ENCODE data around the gene HARBI1.

HARBI1 gene

GRCh38 chr11:46617134-46617971 lies at the start of gene HARBI1, which contains the start of gene ATG13:
TSS of gene HARBI1 (minus strand) at chr11:46617227. CDS start at chr11:46616237, 990 bp downstream.
TSS of gene ATG13 (plus strand) at chr11:46617553. CDS start at chr11:46644292, 26,739 bp downstream.
- DNase-seq (ENCODE audit: low read depth, low spot score): peak; percentile 94
- TF ChIP-seq, protein P1, sequence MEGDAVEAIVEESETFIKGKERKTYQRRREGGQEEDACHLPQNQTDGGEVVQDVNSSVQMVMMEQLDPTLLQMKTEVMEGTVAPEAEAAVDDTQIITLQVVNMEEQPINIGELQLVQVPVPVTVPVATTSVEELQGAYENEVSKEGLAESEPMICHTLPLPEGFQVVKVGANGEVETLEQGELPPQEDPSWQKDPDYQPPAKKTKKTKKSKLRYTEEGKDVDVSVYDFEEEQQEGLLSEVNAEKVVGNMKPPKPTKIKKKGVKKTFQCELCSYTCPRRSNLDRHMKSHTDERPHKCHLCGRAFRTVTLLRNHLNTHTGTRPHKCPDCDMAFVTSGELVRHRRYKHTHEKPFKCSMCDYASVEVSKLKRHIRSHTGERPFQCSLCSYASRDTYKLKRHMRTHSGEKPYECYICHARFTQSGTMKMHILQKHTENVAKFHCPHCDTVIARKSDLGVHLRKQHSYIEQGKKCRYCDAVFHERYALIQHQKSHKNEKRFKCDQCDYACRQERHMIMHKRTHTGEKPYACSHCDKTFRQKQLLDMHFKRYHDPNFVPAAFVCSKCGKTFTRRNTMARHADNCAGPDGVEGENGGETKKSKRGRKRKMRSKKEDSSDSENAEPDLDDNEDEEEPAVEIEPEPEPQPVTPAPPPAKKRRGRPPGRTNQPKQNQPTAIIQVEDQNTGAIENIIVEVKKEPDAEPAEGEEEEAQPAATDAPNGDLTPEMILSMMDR (IDR thresholded peaks at IDR 0.05; ENCODE audit: low read depth, low read length): peak; percentile 93
- peak within 1 kb of the TSS; percentile 62 for H3K4me3 ChIP-seq (ENCODE audit: low read depth, low read length)
- in situ Hi-C loops (cut with HindIII; ENCODE audit: low sequenced_read_pairs): no loop called here

DNA sequence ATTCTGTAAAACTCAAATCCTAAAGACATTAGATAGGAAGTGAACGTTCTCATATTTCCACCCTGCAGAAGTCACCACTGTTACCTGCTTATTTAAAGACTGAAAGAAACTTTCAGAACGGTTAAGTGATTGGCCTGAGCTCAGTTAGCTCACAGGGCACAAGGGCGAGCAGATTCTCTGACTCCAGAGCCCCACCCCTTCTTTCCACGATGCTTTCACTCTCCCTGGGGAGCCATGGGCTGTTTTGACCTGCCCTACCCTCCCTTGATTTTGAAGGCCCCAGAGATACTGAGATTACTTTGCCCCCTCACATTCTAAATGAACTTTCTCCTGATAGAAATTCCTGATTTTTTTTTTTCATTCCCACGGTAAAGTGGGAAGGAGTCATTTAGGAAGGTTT lies 49.5 kb upstream of the HARBI1 start:
- DNase-seq (ENCODE audit: low read depth, low spot score): no peak
- TF ChIP-seq, protein P1 (IDR thresholded peaks at IDR 0.05; ENCODE audit: low read depth, low read length): no peak
- H3K4me3 ChIP-seq (ENCODE audit: low read depth, low read length): no peak overlapping the region
- in situ Hi-C loops (cut with HindIII; ENCODE audit: low sequenced_read_pairs): no loop called here

- TF ChIP-seq, protein P1 (IDR thresholded peaks at IDR 0.05; ENCODE audit: low read depth, low read length): no peak
- no peak for DNase-seq (ENCODE audit: low read depth, low spot score)
- H3K4me3 ChIP-seq (ENCODE audit: low read depth, low read length): no peak overlapping the region
- in situ Hi-C loops (cut with HindIII; ENCODE audit: low sequenced_read_pairs): no loop called here
These were observed 48.3 kb upstream of the HARBI1 start for GRCh38 chr11:46665356-46665755.

- no peak for DNase-seq (ENCODE audit: low read depth, low spot score)
- H3K4me3 ChIP-seq (ENCODE audit: low read depth, low read length): no peak overlapping the region
- TF ChIP-seq, protein P1 (IDR thresholded peaks at IDR 0.05; ENCODE audit: low read depth, low read length): no peak
- in situ Hi-C loops (cut with HindIII; ENCODE audit: low sequenced_read_pairs): no loop called here
These were observed 47.6 kb upstream of the HARBI1 start for GRCh38 chr11:46664612-46665011.

DNA sequence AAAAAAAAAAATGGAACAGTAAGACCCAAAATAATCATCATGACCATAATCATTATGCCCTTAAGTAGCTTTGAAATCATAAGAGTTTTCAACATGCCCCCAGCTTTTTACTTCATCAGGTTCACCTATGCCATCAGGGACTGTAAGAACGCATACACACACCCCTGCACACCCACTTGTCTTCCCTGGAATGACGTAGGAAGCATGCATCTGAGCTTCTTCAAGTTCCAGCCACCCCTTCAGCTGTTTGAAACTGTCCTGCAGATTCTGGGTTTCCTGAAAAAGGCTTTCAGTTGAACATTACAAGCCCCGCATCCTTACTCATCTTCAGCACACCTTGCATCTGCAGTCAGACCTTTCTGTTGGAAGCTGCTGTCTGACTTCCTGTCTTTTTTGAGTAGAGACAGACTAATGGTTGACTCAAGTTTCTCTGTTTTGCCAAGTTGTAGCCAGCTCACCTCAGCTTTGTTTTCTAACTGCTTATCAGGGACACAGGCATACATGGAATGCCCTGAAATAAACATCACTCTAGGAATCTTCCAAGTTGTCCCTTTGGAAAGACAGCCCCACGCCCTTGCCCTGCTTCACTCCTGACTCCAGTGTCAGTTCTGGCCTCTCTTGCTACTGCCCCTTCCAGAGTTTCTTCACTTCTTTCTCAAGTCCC lies 46.4 kb upstream of the HARBI1 start:
- no peak for DNase-seq (ENCODE audit: low read depth, low spot score)
- in situ Hi-C loops (cut with HindIII; ENCODE audit: low sequenced_read_pairs): no loop called here
- H3K4me3 ChIP-seq (ENCODE audit: low read depth, low read length): no peak overlapping the region
- TF ChIP-seq, protein P1 (IDR thresholded peaks at IDR 0.05; ENCODE audit: low read depth, low read length): no peak

- no peak overlapping the region for H3K4me3 ChIP-seq (ENCODE audit: low read depth, low read length)
- DNase-seq (ENCODE audit: low read depth, low spot score): no peak
- in situ Hi-C loops (cut with HindIII; ENCODE audit: low sequenced_read_pairs): no loop called here
- TF ChIP-seq, protein P1 (IDR thresholded peaks at IDR 0.05; ENCODE audit: low read depth, low read length): no peak
These were observed 45.3 kb upstream of the HARBI1 start for GRCh38 chr11:46662366-46662765.
